Measurements from ENCODE around the gene ATP5PD.
"Not testable (repeated sequence)": the region's sequence is repeated elsewhere in the genome, so short reads cannot be mapped to it uniquely, and the experiment has no call there.

ATP5PD gene

GRCh38 chr17:75013092-75013559 is 33.6 kb downstream of the ATP5PD start:
- DNase-seq = no peak

- peak; percentile 73 for DNase-seq
Observed at GRCh38 chr17:75012346-75013091, 34.2 kb downstream of the ATP5PD start, which contains the start of gene MRPL58. Gene MRPL58 (plus strand): TSS chr17:75012670. CDS start chr17:75012687, 17 bp downstream.

GRCh38 chr17:75012096-75012345 is 34.7 kb downstream of the ATP5PD start:
- DNase-seq = no peak

GRCh38 chr17:75011401-75012095 is 35.2 kb downstream of the ATP5PD start:
- peak; percentile 74 for DNase-seq

GRCh38 chr17:75010683-75011400 is 35.9 kb downstream of the ATP5PD start:
- DNase-seq = peak; percentile 76

- no peak for DNase-seq
Observed at GRCh38 chr17:75009139-75009724, 37.5 kb downstream of the ATP5PD start.

GRCh38 chr17:75008373-75008772 is 38.4 kb downstream of the ATP5PD start:
- DNase-seq = no peak

GRCh38 chr17:75006653-75007052 is 40.1 kb downstream of the ATP5PD start:
- DNase-seq = no peak

- not testable (repeated sequence) for DNase-seq
Observed at GRCh38 chr17:75006084-75006483, 40.7 kb downstream of the ATP5PD start.

GRCh38 chr17:75005291-75005690 is 41.5 kb downstream of the ATP5PD start:
- DNase-seq = no peak

GRCh38 chr17:75004371-75004770 is 42.4 kb downstream of the ATP5PD start:
- DNase-seq = no peak

- DNase-seq = no peak
Observed at GRCh38 chr17:75003957-75004355, 42.8 kb downstream of the ATP5PD start.

- DNase-seq = no peak
Observed at GRCh38 chr17:75003070-75003956, 43.5 kb downstream of the ATP5PD start.

GRCh38 chr17:75001915-75002843 is 44.6 kb downstream of the ATP5PD start:
- no peak for DNase-seq

- no peak for DNase-seq
Observed at GRCh38 chr17:74999523-74999922, 47.2 kb downstream of the ATP5PD start.

GRCh38 chr17:74998783-74999182 is 48.0 kb downstream of the ATP5PD start:
- no peak for DNase-seq

- DNase-seq = no peak
Observed at GRCh38 chr17:74995847-74996246, 50.9 kb downstream of the ATP5PD start.

GRCh38 chr17:74994440-74994839 is 52.3 kb downstream of the ATP5PD start:
- DNase-seq = no peak

- DNase-seq = no peak
Observed at GRCh38 chr17:74992223-74992622, 54.5 kb downstream of the ATP5PD start.

GRCh38 chr17:74990581-74991105 is 56.1 kb downstream of the ATP5PD start:
- DNase-seq = no peak

Measured in NCI-H446 treated with DMSO at 0.1 percent for 48 hours (cell line).